Muscle layer of colon (tissue), 2 donors: ENCODE measurements around the gene ICAM2.
"Not testable (repeated sequence)": the region's sequence is repeated elsewhere in the genome, so short reads cannot be mapped to it uniquely, and the experiment has no call there.

ENCODE experiments used
- H3K27ac ChIP-seq: one replicate; pipeline ENCODE4 v1.7.0; 2013; ENCODE audit warnings: low read depth, mild to moderate bottlenecking, low read length, moderate library complexity
- H3K27me3 ChIP-seq, 2 donors: one replicate each; pipeline ENCODE4 v1.7.0; 2013; ENCODE audit warnings: low read length in 2 of 2, mild to moderate bottlenecking in 2 of 2; ENCODE audit not compliant: insufficient read depth in 2 of 2, control insufficient read depth in 1 of 2
- H3K36me3 ChIP-seq: one replicate; pipeline ENCODE4 v1.7.0; 2013; ENCODE audit warnings: mild to moderate bottlenecking, low read length; ENCODE audit not compliant: insufficient read depth
- H3K4me1 ChIP-seq: one replicate; pipeline ENCODE4 v1.7.0; 2013; ENCODE audit warnings: mild to moderate bottlenecking, low read length; ENCODE audit not compliant: insufficient read depth
- H3K4me3 ChIP-seq, 2 donors: one replicate each; pipeline ENCODE4 v1.7.0; 2013; ENCODE audit warnings: low read length in 2 of 2, low read depth in 1 of 2, mild to moderate bottlenecking in 1 of 2, moderate library complexity in 1 of 2
- H3K9ac ChIP-seq: one replicate; pipeline ENCODE4 v1.7.0; 2013; ENCODE audit warnings: low read length
- H3K9me3 ChIP-seq: one replicate; pipeline ENCODE4 v1.7.0; 2013; ENCODE audit warnings: mild to moderate bottlenecking, low read length
- donor health status: abdominal sarcoma.
- donor health status: Adenocarcinoma of cecum.

Gene ICAM2

DNA sequence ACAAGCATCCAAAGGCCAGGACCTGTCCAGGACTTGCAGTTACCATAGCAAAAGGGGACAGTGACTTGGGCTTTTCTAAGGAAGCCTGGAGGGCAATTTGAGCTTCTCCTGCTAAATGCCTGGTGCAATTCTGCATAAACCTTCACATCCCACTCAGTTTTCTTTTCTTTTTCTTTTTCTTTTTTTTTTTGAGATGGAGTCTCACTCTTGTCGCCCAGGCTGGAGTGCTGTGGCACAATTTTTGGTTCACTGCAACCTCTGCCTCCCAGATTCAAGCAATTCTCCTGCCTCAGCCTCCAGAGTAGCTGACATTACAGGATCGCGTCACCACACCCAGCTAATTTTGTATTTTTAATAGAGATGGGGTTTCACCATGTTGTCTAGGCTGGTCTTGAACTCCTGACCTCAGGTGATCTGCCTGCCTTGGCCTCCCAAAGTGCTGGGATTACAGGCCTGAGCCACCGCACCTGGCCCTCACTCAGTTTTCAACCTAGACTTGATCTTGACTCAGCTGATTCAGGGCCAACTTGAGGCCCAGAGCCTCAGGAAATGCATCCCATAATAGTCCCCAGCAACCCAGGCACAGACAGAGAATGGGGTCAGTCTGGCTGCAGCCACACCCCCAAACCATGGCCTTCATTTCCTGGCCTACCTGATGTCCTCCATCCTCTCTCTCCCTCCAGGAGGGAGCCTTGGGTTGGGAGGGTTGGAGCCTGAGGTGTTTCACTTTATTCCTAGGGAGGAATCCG is 13.2 kb downstream of the ICAM2 start:
- not testable (repeated sequence) for H3K4me1 ChIP-seq, H3K4me3 ChIP-seq, H3K9me3 ChIP-seq, H3K9ac ChIP-seq, H3K27ac ChIP-seq, H3K36me3 ChIP-seq, H3K27me3 ChIP-seq

DNA sequence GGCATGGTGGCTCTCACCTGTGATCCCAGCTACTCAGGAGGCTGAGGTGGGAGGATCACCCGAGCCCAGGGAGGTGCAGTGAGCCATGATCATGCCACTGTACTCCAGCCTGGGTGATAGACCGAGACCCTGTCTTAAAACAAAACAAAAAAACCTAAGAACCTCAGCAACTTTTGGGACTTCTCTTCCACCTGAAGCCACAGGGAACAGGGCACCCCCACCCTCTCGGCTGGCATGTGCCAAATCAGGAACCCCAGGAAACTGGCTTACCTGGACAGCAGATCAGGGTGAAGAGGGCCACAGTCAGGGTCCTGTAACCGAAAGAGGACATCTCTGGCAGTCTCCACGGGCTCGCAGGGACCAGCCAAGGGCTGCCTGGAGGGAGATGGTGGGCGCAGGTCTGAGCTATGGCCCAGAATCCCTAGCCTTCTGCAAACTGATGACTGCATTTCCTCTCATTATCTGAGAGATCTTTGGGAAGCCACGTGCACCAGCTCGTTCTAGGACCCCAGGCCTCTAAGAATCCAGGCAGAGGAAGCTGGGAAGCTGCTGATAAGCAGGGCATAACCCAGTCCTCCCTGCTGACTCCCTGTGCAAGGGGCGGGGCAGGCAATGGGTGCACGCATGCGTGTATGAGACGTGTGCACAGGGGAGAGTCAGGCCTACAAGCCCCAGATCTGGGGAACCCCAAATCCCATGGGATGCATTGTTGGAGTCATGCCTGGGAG is 13.9 kb downstream of the ICAM2 start:
- Histone ChIP-seq H3K4me3 (no peak overlapping the region), H3K27ac (no peak overlapping the region), H3K9me3 (no peaks in the 10 kb centered on the region), H3K9ac (no peak overlapping the region), H3K27me3 (peaks cover 0 to 10% of the 10 kb centered on the region in 2 donors), H3K36me3 (no peaks in the 10 kb centered on the region), H3K4me1 (no peaks in the 10 kb centered on the region)

- Histone ChIP-seq H3K9ac (no peak overlapping the region), H3K27ac (no peak overlapping the region), H3K4me1 (no peaks in the 10 kb centered on the region)
Observed at GRCh38 chr17:64005734-64006167, 14.7 kb downstream of the ICAM2 start.

DNA sequence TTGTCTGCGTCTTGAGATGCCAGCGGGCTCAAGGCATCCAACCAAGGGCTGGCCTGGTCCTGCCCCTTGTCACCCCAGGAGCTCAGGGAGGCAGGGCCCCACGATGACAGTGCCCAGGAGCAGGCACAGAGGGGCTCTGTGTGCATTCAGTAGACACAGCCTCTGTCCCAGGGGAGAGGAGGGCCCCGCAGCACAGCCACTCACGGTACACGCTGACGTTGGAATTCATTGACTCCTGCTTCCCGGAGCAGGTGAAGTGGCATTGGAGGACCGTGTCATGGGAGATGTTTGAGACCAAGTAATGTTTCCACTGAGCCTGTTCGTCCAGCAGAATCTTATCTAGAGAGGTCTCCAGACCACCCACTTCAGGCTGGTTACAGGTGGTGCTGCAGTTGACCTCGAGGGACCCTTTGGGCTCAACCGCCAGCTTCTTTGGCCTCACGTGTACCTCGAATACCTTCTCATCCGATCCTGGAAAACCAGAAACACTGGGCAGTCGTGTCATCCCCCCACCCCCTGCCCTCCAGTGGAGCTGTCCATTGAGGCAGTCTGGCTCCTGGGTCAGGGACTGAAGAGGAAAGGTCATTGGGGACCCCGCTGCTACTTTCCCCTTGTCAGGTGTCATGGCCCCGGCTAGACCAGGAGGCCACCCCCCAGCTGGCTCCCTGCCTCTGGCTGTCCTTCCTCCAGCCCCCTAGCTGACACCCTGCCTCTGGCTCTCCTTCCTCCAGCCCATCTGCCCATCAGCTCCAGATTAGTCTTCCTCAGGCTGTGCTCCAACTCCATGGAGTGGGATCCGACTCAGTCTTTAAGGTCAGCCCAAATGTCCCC is 15.3 kb downstream of the ICAM2 start:
- H3K27me3 ChIP-seq = peaks cover 0 to 10% of the 10 kb centered on the region in 2 donors
- H3K4me1 ChIP-seq = no peaks in the 10 kb centered on the region
- no peak overlapping the region for H3K9ac ChIP-seq
- no peaks in the 10 kb centered on the region for H3K36me3 ChIP-seq
- H3K4me3 ChIP-seq = no peak overlapping the region
- H3K9me3 ChIP-seq = no peaks in the 10 kb centered on the region
- no peak overlapping the region for H3K27ac ChIP-seq

More at GRCh38 chr17:64005734-64006167, 14.7 kb downstream of the ICAM2 start:
- Histone ChIP-seq H3K9me3 (no peaks in the 10 kb centered on the region), H3K36me3 (no peaks in the 10 kb centered on the region), H3K27me3 (peaks cover 0 to 10% of the 10 kb centered on the region in 2 donors), H3K4me3 (no peak overlapping the region)

DNA sequence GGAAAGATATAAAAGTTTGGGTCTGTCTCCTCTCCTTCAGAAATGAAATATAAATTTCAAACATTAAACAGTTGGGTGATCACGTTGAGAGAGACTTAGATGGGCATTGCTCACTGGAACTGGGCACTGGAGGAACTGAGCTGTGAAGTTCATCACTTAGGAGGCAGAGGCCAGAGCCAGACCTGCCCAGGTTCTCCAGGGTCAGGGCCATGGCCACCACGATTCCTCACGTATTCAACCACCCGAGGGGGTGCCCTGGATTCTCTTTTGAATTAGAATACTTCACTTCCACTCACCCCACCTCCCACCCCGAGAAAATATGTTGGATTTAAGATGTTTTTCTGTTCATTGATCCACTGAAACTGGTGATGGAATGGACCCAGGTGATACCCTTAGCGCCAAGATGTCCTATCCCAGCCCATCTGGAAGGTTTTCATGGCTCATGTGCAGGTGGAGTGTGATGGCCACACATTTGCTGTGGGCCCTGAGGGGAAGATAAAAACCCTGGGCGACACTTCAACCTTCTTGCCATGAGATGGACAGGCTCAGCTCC is 16.1 kb downstream of the ICAM2 start:
- Histone ChIP-seq H3K4me3 (no peak overlapping the region), H3K27ac (no peak overlapping the region), H3K9ac (no peak overlapping the region), H3K9me3 (no peaks in the 10 kb centered on the region), H3K27me3 (peaks cover 6 to 11% of the 10 kb centered on the region in 2 donors), H3K36me3 (no peaks in the 10 kb centered on the region), H3K4me1 (no peaks in the 10 kb centered on the region)

GRCh38 chr17:64003526-64004121 is 16.8 kb downstream of the ICAM2 start:
- Histone ChIP-seq H3K9me3 (no peaks in the 10 kb centered on the region), H3K4me1 (no peaks in the 10 kb centered on the region), H3K27ac (no peak overlapping the region), H3K36me3 (no peaks in the 10 kb centered on the region), H3K9ac (no peak overlapping the region), H3K27me3 (peaks cover 13 to 17% of the 10 kb centered on the region in 2 donors), H3K4me3 (no peak overlapping the region)

GRCh38 chr17:64002658-64003525 is 17.5 kb downstream of the ICAM2 start:
- no peak overlapping the region for H3K4me3 ChIP-seq
- no peaks in the 10 kb centered on the region for H3K9me3 ChIP-seq
- H3K4me1 ChIP-seq = no peaks in the 10 kb centered on the region
- no peaks in the 10 kb centered on the region for H3K36me3 ChIP-seq
- no peak overlapping the region for H3K9ac ChIP-seq
- H3K27ac ChIP-seq = no peak overlapping the region
- H3K27me3 ChIP-seq = peaks cover 13 to 25% of the 10 kb centered on the region in 2 donors

DNA sequence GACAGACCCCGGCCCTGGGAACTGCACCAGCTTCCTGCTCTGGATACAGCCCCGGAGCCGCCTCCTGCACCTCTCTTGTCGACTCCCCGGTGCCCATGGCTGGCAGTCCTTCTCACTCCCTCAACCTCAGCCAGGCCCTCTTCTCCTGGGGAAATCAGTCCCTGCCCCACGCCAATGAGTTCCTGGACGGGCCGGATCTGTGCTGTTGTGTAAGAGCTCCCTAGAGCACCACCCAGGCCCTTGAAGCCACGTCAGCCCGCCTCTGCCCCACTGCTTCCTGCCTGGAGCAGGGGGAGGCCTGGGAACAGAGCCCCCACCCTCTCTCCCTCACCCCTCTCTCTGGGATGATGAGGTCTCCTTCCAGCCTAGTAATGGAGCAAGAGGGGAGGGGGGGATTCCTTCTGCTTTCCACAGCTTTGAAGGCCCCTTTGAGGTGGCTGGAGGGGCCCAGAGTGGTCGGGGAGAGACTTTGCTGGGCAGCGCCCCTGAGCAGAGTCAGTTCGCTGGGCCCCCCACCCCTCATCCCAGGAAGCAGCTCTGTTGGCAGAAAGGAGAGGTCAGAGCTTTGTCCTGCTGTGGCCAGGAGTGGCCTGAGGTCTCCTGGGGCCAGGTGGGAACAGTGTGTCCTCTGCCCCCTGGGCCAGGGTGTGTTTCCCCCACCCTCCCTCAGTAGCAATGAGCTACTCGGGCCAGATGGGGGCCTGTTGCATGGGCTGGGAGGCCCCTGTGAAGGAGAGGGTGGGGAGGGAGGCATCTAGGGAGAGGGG is 18.5 kb downstream of the ICAM2 start:
- H3K9ac ChIP-seq = no peak overlapping the region
- no peaks in the 10 kb centered on the region for H3K9me3 ChIP-seq
- no peak overlapping the region for H3K4me3 ChIP-seq
- H3K4me1 ChIP-seq = no peaks in the 10 kb centered on the region
- H3K27ac ChIP-seq = no peak overlapping the region
- H3K36me3 ChIP-seq = no peaks in the 10 kb centered on the region
- peaks cover 13 to 34% of the 10 kb centered on the region in 2 donors for H3K27me3 ChIP-seq

GRCh38 chr17:64001091-64001579 is 19.3 kb downstream of the ICAM2 start:
- Histone ChIP-seq H3K9me3 (no peaks in the 10 kb centered on the region), H3K36me3 (no peaks in the 10 kb centered on the region), H3K27ac (no peak overlapping the region), H3K4me3 (no peak overlapping the region), H3K27me3 (peaks cover 13 to 35% of the 10 kb centered on the region in 2 donors), H3K4me1 (no peaks in the 10 kb centered on the region), H3K9ac (no peak overlapping the region)
